AG10803 (cell line): ENCODE measurements around the gene SMIM10L1.

Experiments used
- DNase-seq: peaks from one replicate; pipeline ENCODE4 v3.0.0; 2010; ENCODE audit warnings: low read depth
- H3K4me3 ChIP-seq: 2 replicates; pipeline ENCODE4 v1.5.1; 2011; ENCODE audit warnings: mild to moderate bottlenecking, low read length, control low read depth
- TF ChIP-seq, protein P1 (sequence below): conservative IDR thresholded peaks from 2 replicates; pipeline ENCODE4 v1.5.1; 2011; ENCODE audit warnings: mild to moderate bottlenecking, low read length, control low read depth, inconsistent platforms

Gene SMIM10L1

DNA sequence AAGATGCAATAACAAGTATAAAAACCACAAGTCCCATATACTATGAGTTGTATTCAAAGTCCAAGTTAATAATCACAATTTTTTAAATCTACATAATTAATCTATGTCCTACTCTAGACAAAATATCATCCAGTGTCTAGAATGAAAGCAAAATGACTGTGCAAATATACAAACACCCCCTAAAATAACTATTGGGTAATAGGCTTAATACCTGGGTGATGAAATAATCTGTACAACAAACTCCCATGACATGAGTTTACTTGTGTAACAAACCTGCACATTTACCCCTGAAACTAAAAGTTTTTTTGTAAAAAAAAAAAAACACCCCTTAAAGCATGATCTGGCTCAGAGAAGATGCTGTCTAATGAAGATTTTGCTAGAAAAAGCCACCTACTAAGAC, 11.5 kb downstream of the SMIM10L1 start:
- no peak overlapping the region for H3K4me3 ChIP-seq

DNA sequence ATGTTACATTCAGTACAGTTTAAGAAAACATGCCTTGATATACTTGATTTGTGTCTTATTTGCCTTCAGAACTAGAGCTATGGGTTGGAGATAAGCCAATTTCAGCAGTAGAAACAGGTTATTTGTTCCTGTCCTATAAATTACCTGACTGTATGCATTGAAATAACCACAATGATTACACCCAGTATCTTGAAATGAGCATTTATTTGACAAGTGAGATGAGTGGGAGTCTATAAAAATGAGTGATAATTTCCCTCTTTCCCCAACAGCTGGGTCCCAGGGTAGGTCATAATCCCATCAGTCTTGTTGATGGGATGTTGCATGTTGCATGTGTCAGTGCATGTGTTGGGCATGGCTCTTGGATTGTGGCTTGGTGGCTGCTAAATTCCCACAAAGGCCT, 12.0 kb downstream of the SMIM10L1 start:
- DNase-seq: no peak

More for the DNA sequence above, 11.5 kb downstream of the SMIM10L1 start:
- no peak for DNase-seq
- TF ChIP-seq, protein P1, sequence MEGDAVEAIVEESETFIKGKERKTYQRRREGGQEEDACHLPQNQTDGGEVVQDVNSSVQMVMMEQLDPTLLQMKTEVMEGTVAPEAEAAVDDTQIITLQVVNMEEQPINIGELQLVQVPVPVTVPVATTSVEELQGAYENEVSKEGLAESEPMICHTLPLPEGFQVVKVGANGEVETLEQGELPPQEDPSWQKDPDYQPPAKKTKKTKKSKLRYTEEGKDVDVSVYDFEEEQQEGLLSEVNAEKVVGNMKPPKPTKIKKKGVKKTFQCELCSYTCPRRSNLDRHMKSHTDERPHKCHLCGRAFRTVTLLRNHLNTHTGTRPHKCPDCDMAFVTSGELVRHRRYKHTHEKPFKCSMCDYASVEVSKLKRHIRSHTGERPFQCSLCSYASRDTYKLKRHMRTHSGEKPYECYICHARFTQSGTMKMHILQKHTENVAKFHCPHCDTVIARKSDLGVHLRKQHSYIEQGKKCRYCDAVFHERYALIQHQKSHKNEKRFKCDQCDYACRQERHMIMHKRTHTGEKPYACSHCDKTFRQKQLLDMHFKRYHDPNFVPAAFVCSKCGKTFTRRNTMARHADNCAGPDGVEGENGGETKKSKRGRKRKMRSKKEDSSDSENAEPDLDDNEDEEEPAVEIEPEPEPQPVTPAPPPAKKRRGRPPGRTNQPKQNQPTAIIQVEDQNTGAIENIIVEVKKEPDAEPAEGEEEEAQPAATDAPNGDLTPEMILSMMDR: no peak

DNA sequence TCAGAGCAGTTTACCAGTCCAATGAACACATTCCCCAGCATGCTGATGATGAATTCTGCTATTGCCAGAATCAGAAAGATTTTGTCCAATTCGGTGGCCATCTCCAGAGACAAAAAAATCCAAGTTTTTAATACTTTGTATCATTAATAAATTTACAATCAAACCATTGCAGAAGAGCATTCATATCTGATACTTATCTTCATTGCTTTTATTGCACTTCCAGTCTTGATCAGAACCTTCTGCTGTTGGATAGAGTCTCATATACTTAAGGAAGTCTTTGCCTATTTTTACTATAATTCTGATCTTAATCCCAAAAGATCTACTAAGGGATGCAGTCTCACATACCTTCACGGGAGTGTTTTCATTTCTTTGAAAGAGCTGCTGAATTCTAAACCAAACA, 15.8 kb downstream of the SMIM10L1 start, which contains the start of gene TAS2R42:
Gene TAS2R42, minus strand, starts transcription at position 101 of the 400 bp plus-strand sequence. Its CDS starts 0 bp downstream, at position 101.
- DNase-seq: no peak
- no peak within 1 kb of the TSS for H3K4me3 ChIP-seq
- TF ChIP-seq, protein P1: no peak

More for the DNA sequence above, 12.0 kb downstream of the SMIM10L1 start:
- TF ChIP-seq, protein P1: no peak
- no peak overlapping the region for H3K4me3 ChIP-seq

DNA sequence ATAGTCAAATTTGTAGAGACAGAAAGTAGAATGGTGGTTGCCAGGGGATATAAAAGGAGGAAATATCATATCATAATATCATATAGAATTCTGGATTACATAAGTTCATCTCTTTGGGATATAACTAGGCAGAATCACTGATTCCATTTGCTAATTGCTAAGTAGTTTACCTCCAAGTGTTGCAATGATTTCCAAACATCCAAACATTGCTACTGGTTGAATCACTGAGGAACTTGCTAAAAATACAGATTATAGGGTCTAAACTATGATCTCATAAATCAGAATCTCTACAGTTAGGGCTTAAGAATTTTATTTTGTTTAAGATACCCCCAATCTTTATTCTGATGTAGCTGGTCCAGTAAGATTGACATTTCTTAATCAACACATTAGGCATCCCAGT, 31.8 kb downstream of the SMIM10L1 start:
- TF ChIP-seq, protein P1: no peak
- DNase-seq: peak; percentile 32
- no peak overlapping the region for H3K4me3 ChIP-seq

DNA sequence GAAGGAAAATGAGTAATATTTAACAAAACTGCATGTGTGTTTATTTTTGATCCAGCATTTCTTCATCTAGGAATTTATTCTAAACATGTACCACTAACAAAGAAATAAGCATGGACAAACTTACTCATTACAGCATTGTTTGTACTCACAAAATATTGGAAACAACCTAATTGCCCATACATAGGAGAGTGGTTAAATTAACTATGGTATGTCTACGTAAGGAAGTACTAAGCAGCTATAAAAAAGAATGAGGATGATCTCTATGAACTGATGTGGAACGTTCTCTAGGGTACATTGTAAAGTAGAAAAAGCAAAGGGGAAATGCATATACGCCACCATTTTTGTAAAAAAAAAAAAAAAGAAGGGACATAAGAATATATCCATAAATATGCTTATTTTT, 33.2 kb downstream of the SMIM10L1 start:
- no peak overlapping the region for H3K4me3 ChIP-seq
- no peak for DNase-seq
- TF ChIP-seq, protein P1: no peak

DNA sequence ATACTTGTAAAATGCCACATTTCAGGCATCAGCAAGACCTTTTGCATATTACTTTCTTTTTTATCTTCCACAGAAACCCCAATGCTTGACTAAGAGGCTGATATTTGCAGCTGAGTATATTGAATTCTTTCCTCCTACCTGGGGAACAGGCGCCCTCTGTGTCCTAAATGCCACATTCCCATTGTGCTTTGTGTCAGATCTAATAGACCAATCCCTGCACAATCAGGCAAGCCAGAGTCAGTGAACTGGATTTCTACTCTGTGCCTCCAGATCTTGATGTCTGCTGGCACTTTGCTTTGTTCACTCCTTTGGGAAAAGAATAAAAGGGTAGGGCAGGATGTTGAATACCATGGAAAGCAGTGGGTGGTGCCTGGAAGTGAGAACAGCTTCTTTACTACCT, 38.1 kb downstream of the SMIM10L1 start:
- DNase-seq: no peak
- TF ChIP-seq, protein P1: no peak
- H3K4me3 ChIP-seq: no peak overlapping the region
